GM21619 (cell line): Measurements from ENCODE around the gene NLGN3.

Experiments used
- ATAC-seq: cut with Tn5 transposase; IDR thresholded peaks from one replicate; pipeline ENCODE4 v1.9.1; 2021; ENCODE audit not compliant: unreplicated experiment

The NLGN3 gene

DNA sequence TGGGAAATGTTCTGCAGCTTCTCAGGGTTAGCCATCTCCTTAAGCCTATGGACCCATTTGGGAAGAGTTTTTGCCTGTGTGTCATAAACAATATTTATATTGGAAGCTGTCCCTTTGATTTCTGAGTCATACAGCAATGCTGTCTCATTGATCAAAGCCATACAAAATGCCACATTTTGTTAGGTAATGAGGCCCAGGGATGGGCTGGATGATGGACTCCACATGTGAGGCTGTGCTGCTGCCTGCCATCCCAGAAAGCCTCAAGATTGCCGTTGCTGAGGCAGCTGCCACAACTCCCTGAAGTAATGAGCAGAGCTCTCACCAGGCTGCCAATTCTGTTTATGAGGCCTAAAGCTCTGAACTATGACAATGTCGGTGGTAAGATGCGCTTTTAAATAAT lies 66.2 kb downstream of the NLGN3 start:
- ATAC-seq = no peak

DNA sequence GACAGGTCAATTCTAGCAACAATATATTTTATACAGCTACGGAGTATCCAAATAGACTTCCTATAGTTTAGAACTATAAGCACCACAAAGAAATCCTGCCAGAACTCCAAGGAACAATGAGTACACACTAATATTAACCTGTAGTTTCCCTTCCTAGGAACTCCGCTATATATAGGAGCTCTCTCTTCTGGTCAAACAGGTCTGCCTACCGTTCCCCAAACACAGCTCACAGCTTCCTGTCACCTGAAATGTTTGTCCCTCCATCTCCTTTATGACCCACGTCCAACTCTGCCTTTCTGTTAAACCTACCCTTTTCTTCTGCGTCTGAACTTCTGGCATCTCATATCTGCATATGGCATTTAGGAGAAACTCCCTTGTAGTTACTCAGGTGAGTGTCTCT lies 67.9 kb downstream of the NLGN3 start:
- no peak for ATAC-seq

GRCh38 chrX:71214152-71214551 lies 69.5 kb downstream of the NLGN3 start:
- ATAC-seq = no peak

DNA sequence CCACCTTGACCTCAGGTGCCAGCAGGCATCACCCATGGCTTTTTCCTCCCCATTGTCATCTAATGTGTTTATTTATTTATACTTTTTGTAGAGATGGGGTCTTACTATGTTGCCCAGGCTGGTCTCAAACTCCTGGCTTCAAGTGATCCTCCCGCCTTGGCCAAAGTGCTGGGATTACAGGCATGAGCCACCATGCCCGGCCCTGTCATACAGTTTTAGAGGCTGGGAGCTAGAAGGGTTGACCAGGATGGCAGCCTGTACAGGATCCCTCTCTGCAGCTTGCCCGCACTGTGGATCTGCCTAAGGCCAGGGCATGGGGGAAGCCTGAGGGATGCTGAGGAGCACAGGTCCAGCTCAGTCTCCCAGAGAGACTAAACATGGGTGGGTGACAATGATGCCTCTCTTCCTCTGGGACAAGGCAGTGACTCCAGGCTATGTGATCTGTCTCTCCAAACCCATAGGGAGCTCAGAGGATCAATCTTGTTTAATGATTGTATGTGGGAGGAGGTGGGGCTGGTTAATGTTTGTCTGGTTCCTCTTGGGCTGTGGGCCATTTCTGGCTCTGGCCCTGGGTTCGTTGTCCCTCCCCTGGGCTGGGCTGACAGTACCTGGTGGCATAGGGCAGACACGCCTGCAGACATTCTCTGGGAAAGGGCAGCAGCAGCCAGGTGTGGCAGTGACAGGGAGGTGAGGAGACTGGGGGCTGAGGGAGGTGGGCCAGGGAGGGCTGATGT lies 70.1 kb downstream of the NLGN3 start:
- no peak for ATAC-seq

DNA sequence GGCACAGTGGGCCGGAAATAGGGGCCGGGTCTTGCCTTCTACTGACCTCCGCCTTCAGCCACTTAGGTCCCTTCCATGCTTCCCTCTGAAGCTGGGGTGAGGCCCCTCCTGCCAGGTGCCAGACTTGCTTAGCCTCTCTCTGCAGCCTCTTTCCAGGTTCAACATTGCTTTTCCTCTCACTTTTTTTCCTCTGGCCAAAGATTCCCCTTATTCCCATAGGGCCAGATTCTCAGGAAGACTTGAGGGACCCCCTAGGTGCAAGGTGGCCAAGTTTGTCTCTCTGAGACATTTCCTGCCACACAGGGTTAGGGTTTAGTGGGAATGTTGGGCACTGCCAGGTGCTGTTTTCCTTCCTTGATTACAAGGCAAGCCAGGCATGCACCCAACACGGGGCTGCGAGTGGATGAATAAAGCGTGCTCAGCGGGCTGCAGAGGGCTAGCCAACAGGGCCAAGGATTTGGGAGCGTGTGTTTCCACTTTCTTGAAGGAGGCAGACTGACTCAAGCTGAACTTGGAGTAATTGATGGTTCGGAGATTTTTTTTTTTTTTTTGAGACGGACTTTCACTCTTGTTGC lies 70.8 kb downstream of the NLGN3 start:
- ATAC-seq = no peak

DNA sequence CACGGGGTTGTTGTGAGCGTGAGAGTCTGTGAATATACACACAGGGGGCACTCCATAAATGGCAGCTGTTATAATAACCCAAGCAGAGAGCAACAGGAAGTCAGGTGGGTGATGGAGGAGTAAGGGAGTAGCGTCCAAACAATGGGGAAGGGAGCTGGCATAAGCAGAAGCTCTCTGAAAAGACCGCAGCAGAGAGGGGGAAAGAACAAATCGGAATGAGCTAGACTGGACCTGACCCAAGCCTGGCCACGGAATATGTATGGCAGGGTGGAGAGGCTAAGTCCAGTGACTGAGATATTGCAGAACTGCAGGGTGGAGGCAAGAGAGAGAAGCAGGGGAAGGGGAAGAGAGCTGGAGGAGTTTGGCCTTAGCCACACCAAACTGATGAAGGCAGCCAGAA lies 71.8 kb downstream of the NLGN3 start:
- no peak for ATAC-seq

GRCh38 chrX:71217298-71217697 lies 72.7 kb downstream of the NLGN3 start:
- no peak for ATAC-seq
